ENCODE measurements around the gene TRNT1. TPM values are rescaled to one million over a fixed set of nuclear protein-coding genes. Genes with fewer than 3 reads are reported as not detected.

Gene TRNT1
- total RNA-seq, 1 donor from 2014 or later, result 16.0 TPM

GRCh38 chr3:3180456-3180855 is 53.7 kb downstream of the TRNT1 start:
- Histone ChIP-seq H3K4me1 (ENCODE audit: insufficient read depth, low read length) (peaks cover 13% of the 10 kb centered on the region), H3K9ac (ENCODE audit: low read length) (no peak overlapping the region), H3K36me3 (ENCODE audit: insufficient read depth, low read length) (no peaks in the 10 kb centered on the region), H3K27ac (ENCODE audit: low read depth, low read length) (no peak overlapping the region), H3K27me3 (ENCODE audit: insufficient read depth, low read length) (no peaks in the 10 kb centered on the region), H4K20me1 (ENCODE audit: insufficient read depth, low read length) (peaks cover 14% of the 10 kb centered on the region), H3K79me2 (ENCODE audit: insufficient read depth, low read length) (peaks cover 40% of the 10 kb centered on the region), H3K4me2 (ENCODE audit: low read length) (no peak overlapping the region), H3K9me3 (ENCODE audit: insufficient read depth, low read depth, low read length) (no peaks in the 10 kb centered on the region), H2AFZ (ENCODE audit: low read depth, low read length) (peak overlapping the region; percentile 46), H3K4me3 (ENCODE audit: insufficient read depth, low read depth, low read length) (no peak overlapping the region)
- Mint-ChIP-seq H3K4me3 (ENCODE audit: unreplicated experiment) (peak overlapping the region; percentile 42), H3K4me1 (ENCODE audit: low read depth, unreplicated experiment) (peaks cover 9% of the 10 kb centered on the region), H3K27ac (ENCODE audit: unreplicated experiment) (peak overlapping the region; percentile 19), H3K36me3 (ENCODE audit: low read depth, unreplicated experiment) (no peaks in the 10 kb centered on the region), H3K27me3 (ENCODE audit: low read depth, unreplicated experiment) (peaks cover 18% of the 10 kb centered on the region), H3K9me3 (ENCODE audit: unreplicated experiment) (no peaks in the 10 kb centered on the region)
- no peak for FAIRE-seq
- TF ChIP-seq CTCF (IDR thresholded peaks at IDR 0.05; ENCODE audit: insufficient read depth, low read depth, low read length) (no peak), EZH2 (IDR thresholded peaks at IDR 0.05; ENCODE audit: insufficient read depth, low read length) (no peak)
- no peak for DNase-seq (ENCODE audit: low read depth)

GRCh38 chr3:3184876-3185275 is 58.1 kb downstream of the TRNT1 start:
- DNase-seq (ENCODE audit: low read depth), result no peak
- Histone ChIP-seq H3K79me2 (ENCODE audit: insufficient read depth, low read length) (no peaks in the 10 kb centered on the region), H3K9me3 (ENCODE audit: insufficient read depth, low read depth, low read length) (no peaks in the 10 kb centered on the region), H2AFZ (ENCODE audit: low read depth, low read length) (no peak overlapping the region), H3K27me3 (ENCODE audit: insufficient read depth, low read length) (no peaks in the 10 kb centered on the region), H3K9ac (ENCODE audit: low read length) (no peak overlapping the region), H3K27ac (ENCODE audit: low read depth, low read length) (no peak overlapping the region), H3K4me3 (ENCODE audit: insufficient read depth, low read depth, low read length) (no peak overlapping the region), H3K4me2 (ENCODE audit: low read length) (no peak overlapping the region), H3K36me3 (ENCODE audit: insufficient read depth, low read length) (no peaks in the 10 kb centered on the region), H3K4me1 (ENCODE audit: insufficient read depth, low read length) (peaks cover under 1% of the 10 kb centered on the region), H4K20me1 (ENCODE audit: insufficient read depth, low read length) (no peaks in the 10 kb centered on the region)
- H3K27ac Mint-ChIP-seq (ENCODE audit: unreplicated experiment), result no peak overlapping the region
- TF ChIP-seq EZH2 (IDR thresholded peaks at IDR 0.05; ENCODE audit: insufficient read depth, low read length) (no peak), CTCF (IDR thresholded peaks at IDR 0.05; ENCODE audit: insufficient read depth, low read depth, low read length) (no peak)
- H3K4me1 Mint-ChIP-seq (ENCODE audit: low read depth, unreplicated experiment), result no peaks in the 10 kb centered on the region
- peaks cover 22% of the 10 kb centered on the region for H3K27me3 Mint-ChIP-seq (ENCODE audit: low read depth, unreplicated experiment)
- H3K9me3 Mint-ChIP-seq (ENCODE audit: unreplicated experiment), result peaks cover 3% of the 10 kb centered on the region
- no peak overlapping the region for H3K4me3 Mint-ChIP-seq (ENCODE audit: unreplicated experiment)
- H3K36me3 Mint-ChIP-seq (ENCODE audit: low read depth, unreplicated experiment), result no peaks in the 10 kb centered on the region
- no peak for FAIRE-seq

GRCh38 chr3:3189102-3189727 is 62.5 kb downstream of the TRNT1 start:
- no peaks in the 10 kb centered on the region for H3K9me3 ChIP-seq (ENCODE audit: insufficient read depth, low read depth, low read length)
- H3K27me3 ChIP-seq (ENCODE audit: insufficient read depth, low read length), result no peaks in the 10 kb centered on the region
- no peak overlapping the region for H3K27ac ChIP-seq (ENCODE audit: low read depth, low read length)
- TF ChIP-seq CTCF (IDR thresholded peaks at IDR 0.05; ENCODE audit: insufficient read depth, low read depth, low read length), result no peak
- TF ChIP-seq EZH2 (IDR thresholded peaks at IDR 0.05; ENCODE audit: insufficient read depth, low read length), result no peak
- Mint-ChIP-seq H3K36me3 (ENCODE audit: low read depth, unreplicated experiment) (no peaks in the 10 kb centered on the region), H3K9me3 (ENCODE audit: unreplicated experiment) (peaks cover 3% of the 10 kb centered on the region), H3K4me1 (ENCODE audit: low read depth, unreplicated experiment) (peaks cover 8% of the 10 kb centered on the region), H3K4me3 (ENCODE audit: unreplicated experiment) (no peak overlapping the region), H3K27me3 (ENCODE audit: low read depth, unreplicated experiment) (peaks cover 19% of the 10 kb centered on the region), H3K27ac (ENCODE audit: unreplicated experiment) (no peak overlapping the region)
- no peaks in the 10 kb centered on the region for H3K4me1 ChIP-seq (ENCODE audit: insufficient read depth, low read length)
- H3K9ac ChIP-seq (ENCODE audit: low read length), result no peak overlapping the region
- H4K20me1 ChIP-seq (ENCODE audit: insufficient read depth, low read length), result no peaks in the 10 kb centered on the region
- no peaks in the 10 kb centered on the region for H3K79me2 ChIP-seq (ENCODE audit: insufficient read depth, low read length)
- H3K4me2 ChIP-seq (ENCODE audit: low read length), result no peak overlapping the region
- no peak for FAIRE-seq
- H3K4me3 ChIP-seq (ENCODE audit: insufficient read depth, low read depth, low read length), result no peak overlapping the region
- no peaks in the 10 kb centered on the region for H3K36me3 ChIP-seq (ENCODE audit: insufficient read depth, low read length)
- DNase-seq (ENCODE audit: low read depth), result peak; percentile 12
- no peak overlapping the region for H2AFZ ChIP-seq (ENCODE audit: low read depth, low read length)

Measured in astrocyte (in vitro differentiated cells and primary cell).